NCI-H526 (cell line): ENCODE data around the gene SMCO2.

Experiments
- DNase-seq, 2 experiments: peaks; one replicate each; lab custom pipeline; 2025; lab: John Stamatoyannopoulos, UW

Gene SMCO2

DNA sequence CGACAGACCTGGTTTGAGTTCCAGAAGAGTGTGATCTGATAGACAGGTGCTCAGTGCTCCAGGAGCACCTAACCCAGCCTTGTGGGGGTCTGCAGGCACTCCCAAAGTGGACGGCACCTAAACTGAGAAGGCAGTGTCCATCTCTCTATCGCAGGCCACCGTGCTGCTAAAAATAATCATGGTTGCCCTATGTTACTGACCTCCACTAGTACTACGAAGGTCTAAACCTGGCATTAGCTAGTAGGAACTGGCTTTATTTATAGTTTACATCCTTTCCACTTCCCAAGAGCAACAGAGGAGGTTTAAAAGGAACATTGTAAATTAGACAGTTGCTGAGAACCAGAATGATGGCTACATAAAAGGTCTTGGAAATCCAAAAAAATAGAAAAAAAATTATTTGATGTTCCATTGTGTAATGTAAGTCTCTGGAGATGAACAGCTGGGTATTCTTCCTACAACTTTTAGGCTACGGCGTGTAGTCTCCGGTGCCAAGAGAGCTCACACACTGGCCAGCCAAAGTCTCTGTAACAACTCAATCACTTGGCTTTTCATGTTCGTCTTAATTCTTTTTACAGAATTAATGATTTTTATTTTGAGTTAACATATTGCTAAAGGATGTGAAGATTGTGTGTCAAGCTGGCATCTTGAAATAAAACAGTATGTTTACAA is 104.8 kb downstream of the SMCO2 start:
- DNase-seq, result no peak
